VCaP (cell line): ENCODE data around the gene KCNJ5.

Experiments used
- H3K27ac ChIP-seq: fragments of 450-650 bp; 2 replicates; pipeline ENCODE4 v1.5.1; 2017
- TF ChIP-seq, protein P1 (sequence below): fragments of 450-650 bp; conservative IDR thresholded peaks from 2 replicates; pipeline ENCODE4 v1.5.1; 2017; ENCODE audit warnings: mild to moderate bottlenecking, moderate library complexity

The KCNJ5 gene

DNA sequence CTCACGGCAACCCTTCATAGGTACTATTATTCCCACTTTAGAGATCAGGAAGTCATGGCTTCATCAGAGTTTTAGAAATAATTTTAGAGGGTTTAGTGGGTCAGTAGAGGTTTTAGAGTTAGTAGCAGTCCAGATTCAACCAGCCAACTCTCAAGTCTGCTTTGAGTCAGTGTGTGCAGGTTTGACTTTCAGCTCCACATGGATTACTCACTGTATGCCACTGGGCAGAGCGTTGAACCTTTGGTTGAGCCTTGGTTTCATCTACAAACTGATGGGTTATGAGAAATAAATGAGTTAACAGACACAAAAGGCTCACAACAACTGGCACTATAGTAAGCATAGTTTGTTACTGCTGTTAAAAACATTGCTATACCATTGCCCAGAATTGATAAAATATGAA is 70.5 kb downstream of the KCNJ5 start:
- H3K27ac ChIP-seq: no peak overlapping the region
- TF ChIP-seq, protein P1, sequence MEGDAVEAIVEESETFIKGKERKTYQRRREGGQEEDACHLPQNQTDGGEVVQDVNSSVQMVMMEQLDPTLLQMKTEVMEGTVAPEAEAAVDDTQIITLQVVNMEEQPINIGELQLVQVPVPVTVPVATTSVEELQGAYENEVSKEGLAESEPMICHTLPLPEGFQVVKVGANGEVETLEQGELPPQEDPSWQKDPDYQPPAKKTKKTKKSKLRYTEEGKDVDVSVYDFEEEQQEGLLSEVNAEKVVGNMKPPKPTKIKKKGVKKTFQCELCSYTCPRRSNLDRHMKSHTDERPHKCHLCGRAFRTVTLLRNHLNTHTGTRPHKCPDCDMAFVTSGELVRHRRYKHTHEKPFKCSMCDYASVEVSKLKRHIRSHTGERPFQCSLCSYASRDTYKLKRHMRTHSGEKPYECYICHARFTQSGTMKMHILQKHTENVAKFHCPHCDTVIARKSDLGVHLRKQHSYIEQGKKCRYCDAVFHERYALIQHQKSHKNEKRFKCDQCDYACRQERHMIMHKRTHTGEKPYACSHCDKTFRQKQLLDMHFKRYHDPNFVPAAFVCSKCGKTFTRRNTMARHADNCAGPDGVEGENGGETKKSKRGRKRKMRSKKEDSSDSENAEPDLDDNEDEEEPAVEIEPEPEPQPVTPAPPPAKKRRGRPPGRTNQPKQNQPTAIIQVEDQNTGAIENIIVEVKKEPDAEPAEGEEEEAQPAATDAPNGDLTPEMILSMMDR: no peak

DNA sequence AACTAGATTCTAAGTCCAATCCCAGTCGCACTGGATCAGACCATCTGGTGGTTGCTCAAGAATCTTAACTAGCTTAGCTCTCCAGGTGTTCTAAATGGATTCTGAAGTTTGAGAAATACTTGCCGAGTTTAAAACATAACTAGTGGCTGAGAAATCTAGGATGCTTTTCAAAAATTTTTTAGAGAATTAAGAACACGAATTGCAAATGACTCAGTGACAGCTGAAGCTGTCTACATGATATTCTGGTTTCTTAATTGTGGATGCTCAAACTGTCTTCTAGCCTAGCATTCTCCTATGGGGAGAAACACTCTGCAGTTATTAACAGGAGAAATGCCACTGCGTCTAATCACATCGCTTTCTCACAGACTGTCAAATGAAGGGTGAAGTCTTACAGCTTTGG is 71.7 kb downstream of the KCNJ5 start:
- no peak overlapping the region for H3K27ac ChIP-seq
- TF ChIP-seq, protein P1: no peak

DNA sequence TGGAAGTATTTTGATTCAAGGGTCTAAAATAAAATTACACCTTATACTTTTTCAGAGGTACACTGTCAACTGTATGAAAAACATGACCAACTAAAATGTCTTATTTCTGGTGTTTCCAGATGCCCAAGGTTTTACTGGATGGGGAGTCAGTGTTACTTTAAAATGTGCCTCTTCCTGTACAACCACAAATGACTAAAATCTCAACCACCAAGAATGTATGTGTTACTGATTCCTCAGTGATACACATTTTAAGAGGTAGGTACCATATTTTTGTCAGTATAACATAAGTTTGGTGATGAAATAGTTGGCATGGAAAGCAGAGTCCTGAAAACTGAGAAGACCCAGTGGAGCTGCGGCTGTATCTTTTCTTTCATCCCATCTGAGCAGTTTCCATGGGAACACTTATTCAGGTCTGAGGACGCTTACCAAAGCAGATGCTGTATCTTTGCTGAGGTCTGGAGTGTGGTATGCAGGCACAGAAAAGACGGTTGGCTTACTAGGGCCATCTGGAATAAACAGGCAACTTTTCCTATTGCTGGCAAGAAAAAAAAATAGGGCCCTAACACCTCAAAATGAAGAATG is 72.7 kb downstream of the KCNJ5 start:
- TF ChIP-seq, protein P1: no peak
- H3K27ac ChIP-seq: no peak overlapping the region

DNA sequence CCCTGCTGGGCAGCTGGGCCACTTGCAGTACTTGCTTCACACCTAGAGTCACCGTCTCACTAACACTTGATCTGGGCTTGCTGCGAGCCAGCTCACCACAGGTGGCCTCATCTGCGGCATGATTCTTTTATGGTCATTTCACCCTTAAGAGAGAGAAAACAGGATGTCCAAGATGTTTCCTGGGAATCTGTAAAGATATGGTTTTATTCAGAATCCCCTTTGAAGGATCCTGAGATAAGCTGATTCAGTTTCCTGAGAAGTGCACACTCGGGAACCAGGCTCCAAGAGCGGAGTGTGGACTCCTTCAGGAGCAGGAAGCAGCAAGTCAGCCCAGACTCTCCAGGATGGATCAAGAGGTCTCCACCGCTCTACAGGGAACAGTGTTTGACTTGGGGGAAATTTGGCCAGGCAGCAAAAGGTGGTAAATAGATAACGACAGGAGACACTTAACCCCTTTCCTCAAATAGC is 73.3 kb downstream of the KCNJ5 start:
- TF ChIP-seq, protein P1: no peak
- no peak overlapping the region for H3K27ac ChIP-seq

DNA sequence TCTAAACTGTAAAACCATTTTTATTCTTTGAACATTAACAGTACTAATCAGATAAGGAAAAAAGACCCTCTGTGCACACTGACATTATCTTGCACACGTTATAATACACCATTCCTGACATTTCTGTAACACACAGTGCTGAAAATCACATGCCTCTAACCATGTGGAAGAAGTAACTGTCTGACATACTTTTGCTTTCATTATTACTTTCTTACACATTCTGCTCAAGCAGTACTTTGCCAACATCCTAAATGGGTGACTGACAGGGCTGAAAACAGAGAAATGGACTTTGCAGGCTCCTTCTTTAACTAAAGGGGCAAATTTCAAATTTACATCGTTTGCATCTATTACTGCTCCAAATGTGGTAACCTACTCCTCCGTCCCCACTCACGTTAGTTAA is 74.3 kb downstream of the KCNJ5 start:
- peak overlapping the region; percentile 18; the same call in 1 of the 2 replicates for H3K27ac ChIP-seq
- TF ChIP-seq, protein P1: no peak

DNA sequence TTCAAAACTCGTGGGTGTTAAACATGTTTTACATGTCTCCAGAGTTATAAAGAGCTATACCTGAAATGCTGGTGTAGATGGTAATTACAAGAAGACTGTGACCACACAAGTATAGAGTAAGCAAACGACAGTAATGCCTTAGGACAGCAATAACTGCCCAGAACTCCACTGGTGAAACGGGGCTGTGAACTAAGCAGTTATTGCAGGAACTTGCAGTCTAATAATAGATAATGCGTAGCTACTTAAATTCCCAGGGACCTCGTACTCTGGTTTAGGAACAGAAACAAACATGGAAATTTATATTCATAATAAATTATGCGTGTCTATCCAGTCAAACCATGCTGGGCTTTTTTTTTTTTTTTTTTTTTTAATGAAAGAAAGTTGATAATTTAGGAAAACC is 76.4 kb downstream of the KCNJ5 start:
- no peak overlapping the region for H3K27ac ChIP-seq
- TF ChIP-seq, protein P1: no peak

DNA sequence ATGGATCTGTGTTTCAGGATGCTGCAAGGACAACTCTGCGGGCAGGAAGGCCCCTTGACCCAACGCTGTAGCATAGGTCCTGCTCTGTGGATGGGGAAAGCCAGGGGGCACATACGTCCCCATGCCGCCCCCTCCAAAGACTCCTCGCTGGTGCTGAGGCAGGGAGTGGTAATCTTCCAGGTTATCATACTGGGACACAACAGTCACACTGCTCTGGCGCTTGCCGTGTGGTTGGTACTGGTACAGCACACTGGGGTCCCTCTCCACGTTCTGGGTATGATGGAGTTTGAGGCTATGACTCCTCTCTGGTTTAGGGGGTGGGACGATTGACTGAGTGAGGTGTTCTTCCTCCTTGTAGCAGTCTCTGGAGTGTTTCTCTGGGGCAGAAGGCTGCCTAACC is 77.8 kb downstream of the KCNJ5 start:
- no peak overlapping the region for H3K27ac ChIP-seq
- TF ChIP-seq, protein P1: no peak
